K562 (cell line): ENCODE measurements around the gene LUC7L3. TPM values are rescaled to one million over a fixed set of nuclear protein-coding genes. Genes with fewer than 3 reads are reported as not detected.

ENCODE experiments used
- BDP1 ChIP-seq: IDR thresholded peaks from 3 replicates; pipeline ENCODE4 v1.6.1; 2011; ENCODE audit not compliant: insufficient read length, insufficient read depth
- DEAF1 ChIP-seq: fragments of 450-650 bp; formaldehyde crosslinking; IDR thresholded peaks from 2 replicates; pipeline ENCODE4 v1.4.0; 2020; ENCODE audit warnings: mild to moderate bottlenecking, moderate library complexity
- GTF2F1 ChIP-seq: IDR thresholded peaks from 2 replicates; pipeline ENCODE4 v1.6.1; 2011; ENCODE audit warnings: low read depth, low read length, improper control_type of control experiment
- HCFC1 ChIP-seq: IDR thresholded peaks from 2 replicates; pipeline ENCODE4 v1.6.1; 2012; ENCODE audit warnings: low read depth, low read length, improper control_type of control experiment
- HDAC1 ChIP-seq, 2 experiments: fragments of 450-650 bp; IDR thresholded peaks; 2 replicates each; pipeline ENCODE4 v1.6.1; 2016 to 2017; ENCODE audit warnings: inconsistent platforms in 1 of 2, mild to moderate bottlenecking in 1 of 2, moderate library complexity in 1 of 2
- HIVEP1 ChIP-seq: fragments of 250-450 bp; sonication (Bioruptor Pico); IDR thresholded peaks from 2 replicates; pipeline ENCODE4 v1.4.0; 2020; ENCODE audit warnings: mild to moderate bottlenecking
- IFI16 ChIP-seq: fragments of 250-450 bp; sonication (Bioruptor Pico); IDR thresholded peaks from 2 replicates; pipeline ENCODE4 v2.1.2; 2022; ENCODE audit warnings: mild to moderate bottlenecking, inconsistent platforms
- ILF3 ChIP-seq: fragments of 450-650 bp; IDR thresholded peaks from 2 replicates; pipeline ENCODE4 v1.6.1; 2018; ENCODE audit warnings: antibody characterized with exemption, mild to moderate bottlenecking, moderate library complexity, borderline replicate concordance
- KDM1A ChIP-seq, 2 experiments: fragments of 450-650 bp; IDR thresholded peaks; 2 replicates each; pipeline ENCODE4 v1.6.1; 2016; ENCODE audit warnings: mild to moderate bottlenecking in 2 of 2
- NFIC ChIP-seq: fragments of 450-650 bp; IDR thresholded peaks from 2 replicates; pipeline ENCODE4 v1.6.1; 2017; ENCODE audit warnings: mild to moderate bottlenecking, inconsistent platforms
- POLR2G ChIP-seq: fragments of 200-400 bp; formaldehyde crosslinking; IDR thresholded peaks from 2 replicates; pipeline ENCODE4 v1.6.1; 2017; ENCODE audit warnings: low read depth, mild to moderate bottlenecking, antibody characterized with exemption, low read length, moderate library complexity
- PRPF4 ChIP-seq: fragments of 200-400 bp; formaldehyde crosslinking; IDR thresholded peaks from one replicate; pipeline ENCODE4 v1.6.1; 2017; ENCODE audit warnings: low read length, low read depth, mild to moderate bottlenecking; ENCODE audit not compliant: insufficient read depth, poor library complexity, severe bottlenecking
- RERE ChIP-seq: sonication (generic); formaldehyde crosslinking; IDR thresholded peaks from 2 replicates; pipeline ENCODE4 v1.8.0; 2023; ENCODE audit warnings: missing genetic modification reagents, mild to moderate bottlenecking, borderline replicate concordance
- SMAD4 ChIP-seq: fragments of 250-450 bp; sonication (Bioruptor Pico); conservative IDR thresholded peaks from 2 replicates; pipeline ENCODE4 v1.8.0; 2021; ENCODE audit warnings: inconsistent platforms, mild to moderate bottlenecking, moderate library complexity
- TAF15 ChIP-seq: fragments of 200-400 bp; formaldehyde crosslinking; IDR thresholded peaks from 2 replicates; pipeline ENCODE4 v1.6.1; 2017; ENCODE audit warnings: mild to moderate bottlenecking, low read depth, low read length, moderate library complexity
- TOE1 ChIP-seq, 2 experiments: fragments of 450-650 bp in 1 of 2; sonication (generic) in 1 of 2; formaldehyde crosslinking in 1 of 2; IDR thresholded peaks; 2 replicates each; pipeline versions ENCODE4 v1.7.1 to v1.8.0; 2016 to 2022; ENCODE audit warnings: borderline replicate concordance in 2 of 2, mild to moderate bottlenecking in 2 of 2, antibody characterized with exemption in 1 of 2, inconsistent platforms in 1 of 2, low read depth in 1 of 2, missing genetic modification reagents in 1 of 2, moderate library complexity in 1 of 2
- ZKSCAN1 ChIP-seq: fragments of 150-350 bp; IDR thresholded peaks from 2 replicates; pipeline ENCODE4 v1.6.1; 2016; ENCODE audit warnings: low read depth, low read length
- ZNF449 ChIP-seq: fragments of 250-450 bp; sonication (Bioruptor Pico); IDR thresholded peaks from 2 replicates; pipeline ENCODE4 v1.8.0; 2022; ENCODE audit warnings: moderate library complexity, mild to moderate bottlenecking, inconsistent platforms
- ZNF830 ChIP-seq: fragments of 250-450 bp; sonication (Bioruptor Pico); IDR thresholded peaks from 2 replicates; pipeline ENCODE4 v1.5.0; 2021; ENCODE audit warnings: mild to moderate bottlenecking
- polyA plus RNA-seq, 8 experiments: library from polyadenylated mRNA; depleted of rRNA in 4 of 8; stranded (reverse) in 5 of 8; unstranded in 3 of 8; fragments of >200 nt; fragmentation: Nextera tagmentation in 2 of 8; fragmentation: Illumina TruSeq in 1 of 8; extraction: Ambion mirVana in 2 of 8; extraction: Trizol in 1 of 8; gene quantifications; 2 replicates each; pipeline versions ENCODE4 v1.2.1 to v1.2.3, GENCODE V29; 2011 to 2014; ENCODE audit warnings: inconsistent platforms in 1 of 8, missing spikeins in 1 of 8
- total RNA-seq, 7 experiments: library from RNA; depleted of rRNA in 6 of 7; stranded (reverse); fragments of >200 nt in 6 of 7; fragmentation: Illumina TruSeq in 2 of 7; extraction: Trizol in 2 of 7; gene quantifications; 2 replicates each; pipeline versions ENCODE4 v1.2.1 to v1.2.3, GENCODE V29; 2011 to 2021; ENCODE audit warnings: low replicate concordance in 1 of 7

The LUC7L3 gene
- total and polyA plus RNA-seq, 9 of the 15 experiments (the other 6 are each of a cell fraction or from before 2014, with no cell fraction given) = 80.8 to 284 (median 127) TPM

GRCh38 chr17:50719924-50720794 is 756 bp downstream of the LUC7L3 start (continued):
- no peak for TF ChIP-seq ZNF449 (CRISPR knock-in tag)
- TF ChIP-seq HIVEP1 (CRISPR knock-in tag) = no peak
- no peak for TF ChIP-seq NFIC
- no peak for TF ChIP-seq ILF3
- no peak for TF ChIP-seq TAF15
- no peak for TF ChIP-seq ZNF830 (CRISPR knock-in tag)
- TF ChIP-seq BDP1 = no peak
- no peak for TF ChIP-seq IFI16
- no peak for TF ChIP-seq HCFC1
- TF ChIP-seq PRPF4 = peak; percentile 11
- TF ChIP-seq ZKSCAN1 = no peak
- TF ChIP-seq SMAD4 (CRISPR knock-in tag) = no peak
- no peak for TF ChIP-seq GTF2F1
- TF ChIP-seq KDM1A (IDR thresholded peaks at IDR 0.05) = no peak
- TF ChIP-seq DEAF1 (CRISPR knock-in tag) = 0 out of 2 replicates have a peak, but pooled peaks have one; percentile 12
- 0 out of 4 replicates have a peak, but pooled peaks of 1 of the 2 experiments have one; percentile 8 for TF ChIP-seq HDAC1 (IDR thresholded peaks at IDR 0.05)
- no peak for TF ChIP-seq POLR2G
- TF ChIP-seq TOE1 (IDR thresholded peaks at IDR 0.05; ENCODE audit: borderline replicate concordance) = no peak
- TF ChIP-seq TOE1 (CRISPR knock-in tag; IDR thresholded peaks at IDR 0.05; ENCODE audit: borderline replicate concordance, low read depth) = no peak
- no peak for TF ChIP-seq RERE (CRISPR knock-in tag)
